Keratinocyte (primary cell): ENCODE measurements around the gene MS4A13. TPM values are rescaled to one million over a fixed set of nuclear protein-coding genes. Genes with fewer than 3 reads are reported as not detected.

Source experiments
- DNase-seq: peaks from one replicate; pipeline ENCODE4 v3.0.0-alpha.2; 2011; ENCODE audit warnings: low read depth, missing footprints, low spot score
- FAIRE-seq: peaks from 2 replicates; lab custom pipeline; 2011; peaks lifted over from hg19 to GRCh38; lab: Jason Lieb, UNC
- H2AFZ ChIP-seq: 2 replicates; pipeline ENCODE4 v1.6.0; 2012; ENCODE audit warnings: low read length, control low read depth, inconsistent platforms; ENCODE audit not compliant: control insufficient read depth
- H3K27ac ChIP-seq: 2 replicates; pipeline ENCODE4 v1.5.1; 2011; ENCODE audit warnings: low read length; ENCODE audit not compliant: control insufficient read depth, insufficient read depth
- H3K27me3 ChIP-seq: 3 replicates; pipeline ENCODE4 v1.6.0; 2011; ENCODE audit warnings: low read length; ENCODE audit not compliant: control insufficient read depth, insufficient read depth; ENCODE audit errors: extremely low read depth
- H3K36me3 ChIP-seq, 2 experiments: 2 replicates in 1 of 2; 3 replicates in 1 of 2; pipeline ENCODE4 v1.5.1; 2011; ENCODE audit warnings: low read length in 2 of 2, mild to moderate bottlenecking in 1 of 2; ENCODE audit not compliant: control insufficient read depth in 2 of 2, insufficient read depth in 2 of 2; ENCODE audit errors: extremely low read depth in 1 of 2
- H3K4me1 ChIP-seq: 3 replicates; pipeline ENCODE4 v1.5.1; 2011; ENCODE audit warnings: low read length; ENCODE audit not compliant: control insufficient read depth, insufficient read depth; ENCODE audit errors: extremely low read depth
- H3K4me2 ChIP-seq: 3 replicates; pipeline ENCODE4 v1.6.0; 2011; ENCODE audit warnings: low read depth, low read length; ENCODE audit not compliant: control insufficient read depth, insufficient read depth; ENCODE audit errors: extremely low read depth
- H3K4me3 ChIP-seq, 3 experiments: fragments of 200-600 bp in 1 of 3; sonication (generic) in 1 of 3; 2 replicates in 2 of 3; 3 replicates in 1 of 3; pipeline ENCODE4 v1.5.1; 2011 to 2016; ENCODE audit warnings: low read length in 3 of 3, mild to moderate bottlenecking in 3 of 3, control low read depth in 2 of 3, inconsistent platforms in 1 of 3, low read depth in 1 of 3, mixed read lengths in 1 of 3, mixed run types in 1 of 3, moderate library complexity in 1 of 3; ENCODE audit not compliant: control insufficient read depth in 2 of 3, insufficient read depth in 2 of 3; ENCODE audit errors: extremely low read depth in 1 of 3
- H3K79me2 ChIP-seq: 2 replicates; pipeline ENCODE4 v1.6.0; 2012; ENCODE audit warnings: low read length; ENCODE audit not compliant: control insufficient read depth, insufficient read depth
- H3K9ac ChIP-seq: 3 replicates; pipeline ENCODE4 v1.6.0; 2011; ENCODE audit warnings: low read length; ENCODE audit not compliant: control insufficient read depth, insufficient read depth; ENCODE audit errors: extremely low read depth
- H3K9me1 ChIP-seq: 3 replicates; pipeline ENCODE4 v1.6.0; 2011; ENCODE audit warnings: low read length; ENCODE audit not compliant: control insufficient read depth, insufficient read depth; ENCODE audit errors: extremely low read depth
- H3K9me3 ChIP-seq: 2 replicates; pipeline ENCODE4 v1.5.1; 2012; ENCODE audit warnings: low read depth, low read length; ENCODE audit not compliant: control insufficient read depth
- H4K20me1 ChIP-seq: 3 replicates; pipeline ENCODE4 v1.6.0; 2011; ENCODE audit warnings: low read length; ENCODE audit not compliant: control insufficient read depth, insufficient read depth; ENCODE audit errors: extremely low read depth
- EZH2 ChIP-seq: IDR thresholded peaks from one replicate; pipeline ENCODE4 v1.6.1; 2012; ENCODE audit warnings: inconsistent platforms, mild to moderate bottlenecking, low read length, moderate library complexity
- dilution Hi-C: fragments of 300-500 bp; cut with MboI; formaldehyde crosslinking; loops from one replicate; pipeline ENCODE4 v1.7.0; 2020; ENCODE audit warnings: low sequenced_read_pairs; ENCODE audit not compliant: extremely low pct_ligation_motif_present
- polyA plus RNA-seq, 5 experiments: library from polyadenylated mRNA; depleted of rRNA in 3 of 5; stranded (reverse) in 3 of 5; stranded (forward) in 1 of 5; unstranded in 1 of 5; fragments of >200 nt; gene quantifications; 1 replicate in 1 of 5; 2 replicates in 3 of 5; 3 replicates in 1 of 5; pipeline versions ENCODE4 v1.2.1 to v1.2.3, GENCODE V29; 2011 to 2012; ENCODE audit warnings: missing spikeins in 2 of 5, low read depth in 1 of 5, low replicate concordance in 1 of 5
- TF ChIP-seq, protein P1 (sequence below), 3 experiments: IDR thresholded peaks in 1 of 3; conservative IDR thresholded peaks in 1 of 3; optimal IDR thresholded peaks in 1 of 3; 2 replicates in 2 of 3; 3 replicates in 1 of 3; pipeline versions ENCODE3 to v1.5.1; 2011; ENCODE audit warnings: low read length in 3 of 3, mild to moderate bottlenecking in 3 of 3, moderate library complexity in 2 of 3, control low read depth in 1 of 3, inconsistent platforms in 1 of 3; ENCODE audit not compliant: insufficient read depth in 2 of 3; ENCODE audit errors: extremely low read depth in 1 of 3

MS4A13 gene
- polyA plus RNA-seq, 1 donor (not counting 4 experiments of a cell fraction or from before 2014, with no cell fraction given), result not detected

DNA sequence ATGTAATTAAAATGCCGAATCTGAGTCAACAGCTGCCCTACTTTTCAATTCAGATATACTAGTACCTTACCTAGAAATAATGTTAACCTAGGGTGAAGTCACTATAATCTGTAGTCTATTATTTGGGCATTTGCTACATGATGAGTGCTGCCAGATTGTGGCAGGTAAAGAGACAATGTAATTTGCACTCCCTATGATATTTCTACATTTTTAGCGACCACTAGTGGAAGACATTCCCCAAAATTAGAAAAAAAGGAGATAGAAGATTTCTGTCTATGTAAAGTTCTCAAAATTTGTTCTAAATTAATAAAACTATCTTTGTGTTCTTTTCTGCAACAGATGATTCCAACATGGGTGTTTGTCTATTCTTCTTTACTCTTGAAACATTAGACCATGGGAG is 45.5 kb upstream of the MS4A13 start:
- dilution Hi-C loops, result no loop called here
- Histone ChIP-seq H3K4me1 (no peaks in the 10 kb centered on the region), H3K9me1 (no peaks in the 10 kb centered on the region), H3K79me2 (no peaks in the 10 kb centered on the region), H3K4me2 (no peak overlapping the region), H3K9me3 (no peaks in the 10 kb centered on the region), H3K36me3 (no peaks in the 10 kb centered on the region), H3K4me3 (no peak overlapping the region), H4K20me1 (no peaks in the 10 kb centered on the region), H3K27me3 (no peaks in the 10 kb centered on the region), H2AFZ (no peak overlapping the region), H3K27ac (no peak overlapping the region), H3K9ac (no peak overlapping the region)
- DNase-seq, result no peak
- FAIRE-seq, result no peak
- TF ChIP-seq, protein P1, sequence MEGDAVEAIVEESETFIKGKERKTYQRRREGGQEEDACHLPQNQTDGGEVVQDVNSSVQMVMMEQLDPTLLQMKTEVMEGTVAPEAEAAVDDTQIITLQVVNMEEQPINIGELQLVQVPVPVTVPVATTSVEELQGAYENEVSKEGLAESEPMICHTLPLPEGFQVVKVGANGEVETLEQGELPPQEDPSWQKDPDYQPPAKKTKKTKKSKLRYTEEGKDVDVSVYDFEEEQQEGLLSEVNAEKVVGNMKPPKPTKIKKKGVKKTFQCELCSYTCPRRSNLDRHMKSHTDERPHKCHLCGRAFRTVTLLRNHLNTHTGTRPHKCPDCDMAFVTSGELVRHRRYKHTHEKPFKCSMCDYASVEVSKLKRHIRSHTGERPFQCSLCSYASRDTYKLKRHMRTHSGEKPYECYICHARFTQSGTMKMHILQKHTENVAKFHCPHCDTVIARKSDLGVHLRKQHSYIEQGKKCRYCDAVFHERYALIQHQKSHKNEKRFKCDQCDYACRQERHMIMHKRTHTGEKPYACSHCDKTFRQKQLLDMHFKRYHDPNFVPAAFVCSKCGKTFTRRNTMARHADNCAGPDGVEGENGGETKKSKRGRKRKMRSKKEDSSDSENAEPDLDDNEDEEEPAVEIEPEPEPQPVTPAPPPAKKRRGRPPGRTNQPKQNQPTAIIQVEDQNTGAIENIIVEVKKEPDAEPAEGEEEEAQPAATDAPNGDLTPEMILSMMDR (optimal IDR thresholded peaks at IDR 0.05 in 1 of 3, IDR thresholded peaks at IDR 0.05 in 1 of 3, conservative IDR thresholded peaks at IDR 0.05 in 1 of 3; ENCODE audit: extremely low read depth in 1 of 3, insufficient read depth in 2 of 3, low read length in 3 of 3), result no peak
- TF ChIP-seq EZH2, result no peak

DNA sequence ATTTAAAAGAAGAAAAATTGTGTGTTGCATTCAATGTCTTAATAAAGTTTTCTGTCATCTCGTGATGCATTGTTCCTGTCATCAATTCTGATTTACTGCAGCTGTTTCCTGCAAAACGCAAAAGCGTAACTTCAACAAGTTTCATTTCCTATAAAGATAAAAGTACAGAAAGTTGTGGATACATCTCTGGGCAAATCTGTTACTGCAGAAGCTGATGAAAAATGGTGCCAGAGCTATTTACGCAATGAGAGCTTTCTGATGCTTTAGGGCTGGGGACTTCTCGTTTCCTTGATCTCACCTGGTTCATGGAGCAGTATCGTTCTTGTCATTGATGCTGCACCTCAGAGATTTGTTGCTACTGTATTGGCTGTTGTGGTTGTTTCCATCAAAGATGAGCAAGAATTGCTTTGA is 38.2 kb upstream of the MS4A13 start:
- Histone ChIP-seq H3K9ac (no peak overlapping the region), H4K20me1 (no peaks in the 10 kb centered on the region), H3K4me3 (no peak overlapping the region), H3K27ac (no peak overlapping the region), H3K27me3 (no peaks in the 10 kb centered on the region), H3K4me1 (no peaks in the 10 kb centered on the region), H3K4me2 (no peak overlapping the region), H3K36me3 (no peaks in the 10 kb centered on the region), H3K79me2 (no peaks in the 10 kb centered on the region), H3K9me1 (no peaks in the 10 kb centered on the region), H3K9me3 (no peaks in the 10 kb centered on the region), H2AFZ (no peak overlapping the region)
- DNase-seq (no peak), FAIRE-seq (no peak)
- dilution Hi-C loops, result no loop called here
- TF ChIP-seq EZH2, result no peak
- TF ChIP-seq, protein P1 (optimal IDR thresholded peaks at IDR 0.05 in 1 of 3, IDR thresholded peaks at IDR 0.05 in 1 of 3, conservative IDR thresholded peaks at IDR 0.05 in 1 of 3; ENCODE audit: extremely low read depth in 1 of 3, insufficient read depth in 2 of 3, low read length in 3 of 3), result no peak
